Naive B cell (primary cell): ENCODE data around the gene ALDH4A1. TPM values are rescaled to one million over a fixed set of nuclear protein-coding genes. Genes with fewer than 3 reads are reported as not detected.

Experiments
- ATAC-seq, 2 donors: fragments of 150-1000 bp; cut with Tn5 transposase; 2 replicates each; pipeline ENCODE4 v1.10.0; 2021; ENCODE audit warnings: low read depth in 2 of 2, mild to moderate bottlenecking in 2 of 2, moderate library complexity in 2 of 2
- DNase-seq: peaks from one replicate; pipeline ENCODE4 v3.0.0; 2022
- H3K27ac Mint-ChIP-seq, 6 donors: one replicate each; pipeline ENCODE4 v1.8.0; 2020 to 2022; ENCODE audit warnings: mild to moderate bottlenecking in 6 of 6, mixed read lengths in 6 of 6, moderate library complexity in 5 of 6, inconsistent platforms in 2 of 6
- H3K27me3 Mint-ChIP-seq, 3 donors: one replicate each; pipeline ENCODE4 v1.8.0; 2021 to 2022; ENCODE audit warnings: mixed read lengths in 3 of 3, mild to moderate bottlenecking in 1 of 3
- H3K36me3 Mint-ChIP-seq, 2 donors: one replicate each; pipeline ENCODE4 v1.8.0; 2020 to 2022; ENCODE audit warnings: mixed read lengths in 2 of 2, inconsistent platforms in 1 of 2, mild to moderate bottlenecking in 1 of 2
- H3K4me1 Mint-ChIP-seq, 3 donors: one replicate each; pipeline ENCODE4 v1.8.0; 2020 to 2022; ENCODE audit warnings: mixed read lengths in 3 of 3, inconsistent platforms in 1 of 3, mild to moderate bottlenecking in 1 of 3, moderate library complexity in 1 of 3
- H3K4me3 Mint-ChIP-seq, 8 donors: one replicate each; pipeline ENCODE4 v1.8.0; 2020 to 2022; ENCODE audit warnings: mild to moderate bottlenecking in 8 of 8, mixed read lengths in 8 of 8, moderate library complexity in 8 of 8, inconsistent platforms in 2 of 8
- H3K9me3 Mint-ChIP-seq, 7 donors: one replicate each; pipeline ENCODE4 v1.8.0; 2020 to 2022; ENCODE audit warnings: mixed read lengths in 7 of 7, mild to moderate bottlenecking in 5 of 7, inconsistent platforms in 2 of 7, moderate library complexity in 1 of 7
- polyA plus RNA-seq, 6 donors: library from polyadenylated mRNA; unstranded; fragments of 300-500 nt; fragmentation: Illumina TruSeq; gene quantifications; one replicate each; pipeline ENCODE4 v1.2.3, GENCODE V29; 2021; ENCODE audit warnings: low read depth in 6 of 6

ALDH4A1 gene
- polyA plus RNA-seq, 6 donors from 2014 or later, result 0.96 to 6.7 (median 1.1) TPM

DNA sequence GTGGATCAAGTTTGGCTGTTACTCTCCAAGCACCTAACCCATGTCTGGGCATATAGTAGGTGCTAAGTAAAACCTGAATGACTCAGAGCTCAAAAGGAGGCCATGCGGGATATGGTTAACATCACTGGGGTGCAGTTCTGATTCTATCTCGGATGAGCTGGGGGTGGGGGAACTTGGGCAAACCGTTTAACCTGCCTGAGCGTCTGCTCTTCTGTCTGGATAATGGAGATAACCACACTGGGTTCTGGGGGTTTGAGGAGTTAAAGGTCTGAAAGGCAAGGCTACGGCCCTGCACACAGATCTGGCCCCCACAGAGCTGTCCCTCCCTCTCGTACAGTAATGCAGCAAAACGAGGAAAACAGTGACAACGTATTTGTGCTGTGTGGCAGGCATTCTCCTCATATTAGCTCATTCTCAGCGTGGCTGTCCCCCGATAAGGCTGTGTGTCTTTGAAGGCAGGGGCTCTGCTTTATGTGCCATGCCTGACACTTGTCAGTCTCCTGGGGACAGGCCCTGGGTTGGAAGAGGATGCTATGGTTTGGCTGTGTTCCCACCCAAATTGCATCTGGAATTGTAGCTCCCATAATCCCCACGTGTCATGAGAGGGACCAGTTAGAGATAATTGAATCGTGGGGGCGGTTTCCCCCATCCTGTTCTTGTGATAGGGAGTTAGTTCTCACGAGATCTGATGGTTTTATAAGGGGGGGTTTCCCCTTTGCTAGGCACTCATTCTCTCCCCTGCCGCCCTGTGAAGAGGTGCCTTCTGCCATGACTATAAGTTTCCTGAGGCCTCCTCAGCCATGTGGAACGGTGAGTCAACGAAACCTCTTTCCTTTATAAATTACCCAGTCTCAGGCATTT, 6.8 kb upstream of the ALDH4A1 start:
- H3K9me3 Mint-ChIP-seq, result peaks cover 0 to 1% (median 0%) of the 10 kb centered on the region in 7 donors
- H3K27me3 Mint-ChIP-seq, result no peaks in the 10 kb centered on the region
- peaks cover 26 to 36% (median 36%) of the 10 kb centered on the region in 3 donors for H3K4me1 Mint-ChIP-seq
- no peak for DNase-seq
- peak overlapping the region in 3 of 6 donors; percentile 54 to 91 (median 82) for H3K27ac Mint-ChIP-seq
- H3K4me3 Mint-ChIP-seq, result peak overlapping the region in 7 of 8 donors; percentile 26 to 88 (median 68)
- ATAC-seq, result no peak
- H3K36me3 Mint-ChIP-seq, result peaks cover 0 to 13% of the 10 kb centered on the region in 2 donors

DNA sequence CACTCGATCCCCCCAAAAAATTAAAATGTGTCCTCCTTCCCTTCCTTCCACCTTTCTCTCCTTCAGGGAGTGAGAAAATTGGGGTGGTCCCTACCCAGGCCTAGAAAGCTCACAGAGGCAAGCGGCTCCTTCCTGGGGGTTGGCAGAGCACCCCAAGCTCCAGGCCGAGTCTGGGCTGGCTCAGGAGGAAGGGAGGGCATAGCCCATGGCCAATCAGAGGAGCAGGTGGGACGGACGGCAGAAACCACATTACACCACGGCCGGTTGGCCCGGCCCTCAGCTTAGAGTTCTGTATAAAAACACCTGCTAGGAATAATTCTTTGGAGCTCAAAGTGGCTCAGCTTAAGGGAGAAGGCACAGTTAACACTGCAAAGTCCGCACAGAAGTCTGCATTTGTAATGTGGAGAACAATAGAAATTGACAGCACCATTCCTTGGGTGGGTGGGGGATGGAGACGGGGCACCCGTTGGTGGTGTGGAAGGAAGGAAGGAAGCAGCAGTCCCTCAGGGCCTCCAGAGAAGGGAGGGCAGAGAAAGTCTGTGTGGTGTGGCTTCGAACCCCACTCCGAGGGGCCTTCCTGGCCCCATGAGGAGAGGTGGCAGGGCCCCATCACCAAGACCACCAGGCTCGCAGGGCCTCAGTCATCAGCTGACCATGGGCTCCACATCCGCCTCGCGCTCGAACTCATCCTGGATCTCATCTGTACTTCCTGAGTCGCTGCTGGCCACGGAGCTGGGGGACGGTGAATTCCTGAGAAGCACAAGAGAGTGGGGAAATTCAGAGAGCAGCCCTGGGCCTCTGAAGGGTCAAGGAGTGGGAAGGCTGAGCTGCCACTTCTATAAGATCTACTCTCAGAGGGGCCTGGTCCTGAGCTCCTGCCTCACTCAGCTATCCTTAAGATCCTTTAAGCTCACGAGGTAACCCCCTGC, 5.8 kb upstream of the ALDH4A1 start:
- Mint-ChIP-seq H3K4me3 (peak overlapping the region; percentile 56 to 88 (median 78)), H3K4me1 (peaks cover 30 to 42% (median 39%) of the 10 kb centered on the region in 3 donors), H3K27ac (peak overlapping the region; percentile 40 to 96 (median 86)), H3K9me3 (peaks cover 0 to 1% (median 0%) of the 10 kb centered on the region in 7 donors), H3K36me3 (peaks cover 0 to 13% of the 10 kb centered on the region in 2 donors), H3K27me3 (no peaks in the 10 kb centered on the region)
- ATAC-seq, result peak; percentile 79 to 87
- DNase-seq, result peak; percentile 55

DNA sequence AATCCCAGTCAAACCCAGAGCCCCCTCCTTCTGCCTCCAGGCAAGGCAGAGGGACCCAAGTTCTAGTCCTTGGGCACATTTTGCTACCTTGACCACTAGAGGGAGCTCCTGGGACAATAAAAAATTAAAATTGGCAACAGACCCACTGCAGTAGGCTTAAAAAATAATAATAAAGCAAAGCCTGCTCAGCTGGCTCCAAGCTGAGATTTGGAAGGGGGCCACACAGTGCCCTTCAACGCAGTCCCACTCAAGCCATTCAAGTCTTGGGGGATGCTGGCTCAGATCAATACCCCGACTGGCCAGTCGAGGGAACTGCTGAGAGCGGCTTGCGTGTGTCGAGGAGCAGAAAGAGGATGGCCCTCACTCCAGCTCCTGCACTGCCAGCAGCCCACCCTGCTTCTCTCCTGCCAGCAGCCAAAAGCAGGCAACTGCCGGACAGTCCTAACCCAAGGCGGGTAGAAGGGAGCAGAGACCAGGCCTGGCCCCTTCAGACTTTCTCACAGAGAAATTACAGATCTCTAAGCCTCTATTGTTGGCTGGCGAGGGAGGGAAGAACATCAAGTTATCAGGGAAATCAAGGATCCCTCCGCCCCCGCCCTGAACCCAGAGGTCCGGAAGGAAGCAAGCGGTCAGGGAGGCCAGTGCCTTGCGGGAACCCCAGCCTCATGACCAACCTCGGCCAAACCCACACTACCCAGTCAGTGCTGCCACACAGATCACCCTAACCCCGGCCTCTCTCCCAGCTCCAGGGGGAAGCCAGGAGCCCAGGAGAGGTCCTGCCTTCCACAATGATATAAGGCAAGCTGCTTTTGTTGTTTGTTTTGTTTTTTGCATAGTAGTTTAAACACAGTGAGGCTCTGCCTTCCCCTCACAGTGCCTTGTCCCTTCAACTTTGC, 4.9 kb upstream of the ALDH4A1 start:
- Mint-ChIP-seq H3K27me3 (no peaks in the 10 kb centered on the region), H3K4me3 (peak overlapping the region; percentile 15 to 88 (median 78)), H3K36me3 (peaks cover 0 to 13% of the 10 kb centered on the region in 2 donors), H3K9me3 (peaks cover 0 to 1% (median 0%) of the 10 kb centered on the region in 7 donors), H3K27ac (peak overlapping the region; percentile 68 to 96 (median 86)), H3K4me1 (peaks cover 28 to 45% (median 44%) of the 10 kb centered on the region in 3 donors)
- ATAC-seq (peak; percentile 20 to 23), DNase-seq (peak; percentile 72)

DNA sequence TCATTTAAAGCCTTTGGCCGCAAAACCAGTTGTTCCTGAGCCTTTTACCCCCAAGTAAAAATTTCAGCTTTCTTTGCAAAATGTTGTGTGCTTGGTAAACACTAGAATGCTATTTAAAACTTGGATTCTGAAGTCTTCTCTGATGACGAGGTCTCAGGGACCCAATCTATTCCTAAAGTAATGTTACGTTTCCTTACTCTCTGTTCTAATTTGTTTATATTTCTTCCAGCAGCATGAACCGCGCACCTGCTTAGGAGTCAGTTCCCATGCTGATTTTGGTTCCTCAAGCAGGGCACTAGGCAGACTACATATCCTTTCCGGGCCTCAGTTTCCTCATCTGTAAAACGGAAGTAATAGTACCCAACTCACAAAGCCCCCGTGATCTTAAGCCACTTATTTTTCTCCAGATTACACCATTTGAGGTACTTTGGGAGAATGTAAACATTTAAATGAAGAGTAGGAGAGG, 969 bp upstream of the ALDH4A1 start:
- ATAC-seq, result no peak
- peak overlapping the region; percentile 91 to 98 (median 94) for H3K4me3 Mint-ChIP-seq
- H3K9me3 Mint-ChIP-seq, result no peaks in the 10 kb centered on the region
- H3K27me3 Mint-ChIP-seq, result no peaks in the 10 kb centered on the region
- H3K36me3 Mint-ChIP-seq, result no peaks in the 10 kb centered on the region
- H3K4me1 Mint-ChIP-seq, result peaks cover 27 to 46% (median 41%) of the 10 kb centered on the region in 3 donors
- DNase-seq, result no peak
- H3K27ac Mint-ChIP-seq, result peak overlapping the region in 5 of 6 donors; percentile 55 to 99 (median 99)

DNA sequence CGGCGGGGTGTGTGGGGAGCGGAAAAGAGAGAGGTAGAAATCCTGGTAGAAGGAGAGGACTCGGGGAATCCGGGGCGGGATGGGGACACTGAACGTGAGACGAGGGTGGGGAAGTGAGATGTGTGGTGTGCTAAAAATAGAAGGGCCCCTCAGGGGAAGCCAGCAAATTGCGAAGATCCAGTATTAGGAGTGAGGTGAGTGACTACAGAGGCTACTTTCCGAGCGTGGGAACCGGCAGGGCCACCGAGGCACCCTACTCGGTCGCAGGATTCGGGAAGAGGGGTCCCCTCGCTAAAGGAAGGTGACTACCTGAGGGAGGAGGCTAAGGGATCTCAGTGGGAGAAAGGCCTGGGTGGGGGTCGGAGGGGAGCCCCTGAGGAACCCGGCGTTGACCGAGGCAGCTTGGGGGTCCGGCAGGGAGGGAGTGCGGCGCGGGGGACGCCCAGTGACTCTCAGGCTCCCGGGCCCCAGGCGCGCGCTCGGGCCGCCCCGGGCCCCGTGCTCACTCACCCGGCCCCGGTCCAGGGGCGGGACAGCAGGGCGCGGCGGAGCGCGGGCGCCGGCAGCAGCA, 318 bp downstream of the ALDH4A1 start:
- Mint-ChIP-seq H3K9me3 (no peaks in the 10 kb centered on the region), H3K27me3 (no peaks in the 10 kb centered on the region), H3K4me1 (peaks cover 14 to 33% (median 28%) of the 10 kb centered on the region in 3 donors), H3K27ac (peak overlapping the region; percentile 79 to 99 (median 92)), H3K4me3 (peak overlapping the region; percentile 91 to 98 (median 94)), H3K36me3 (no peaks in the 10 kb centered on the region)
- peak; percentile 9 for ATAC-seq
- no peak for DNase-seq

DNA sequence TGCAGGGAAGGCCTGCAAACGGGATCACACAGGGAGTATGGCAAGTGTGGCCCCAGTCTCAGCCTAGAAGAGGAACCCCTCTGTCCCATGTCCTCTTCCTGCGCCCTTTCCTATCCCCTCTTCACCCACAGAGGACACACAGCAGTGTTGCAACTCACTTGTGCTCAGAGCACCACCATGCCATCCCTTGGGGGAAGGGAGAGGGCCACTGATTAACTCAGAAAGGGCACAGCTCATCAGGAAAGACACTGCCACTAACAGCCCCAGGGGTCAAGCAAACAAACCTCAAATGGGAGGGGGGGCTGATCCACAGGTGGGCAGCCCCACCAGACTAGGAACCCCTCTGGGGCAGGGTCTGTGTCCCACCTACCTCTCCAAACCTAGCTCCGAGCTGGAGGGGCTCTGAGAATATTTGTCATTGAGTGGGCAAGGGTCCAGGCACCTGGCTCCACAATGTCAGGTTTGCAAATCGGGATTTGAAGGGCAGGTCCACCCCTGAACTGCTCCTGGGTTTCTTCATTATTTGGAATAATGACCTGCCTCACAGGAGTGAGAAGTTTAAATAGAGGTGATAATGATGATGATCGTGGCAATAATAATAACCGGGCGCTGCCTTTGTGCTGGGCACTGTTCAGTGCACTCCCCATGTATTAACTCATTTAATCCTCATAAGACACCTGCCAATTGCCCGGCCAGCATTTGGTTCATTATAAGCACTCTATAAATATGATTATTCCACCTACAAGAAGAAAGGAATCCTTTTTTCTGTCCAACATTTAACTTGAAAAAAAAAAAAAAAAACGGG, 1.0 kb downstream of the ALDH4A1 start:
- ATAC-seq, result no peak
- DNase-seq, result no peak
- H3K27ac Mint-ChIP-seq, result peak overlapping the region; percentile 79 to 98 (median 90)
- H3K27me3 Mint-ChIP-seq, result no peaks in the 10 kb centered on the region
- no peaks in the 10 kb centered on the region for H3K9me3 Mint-ChIP-seq
- H3K4me1 Mint-ChIP-seq, result peaks cover 12 to 32% (median 22%) of the 10 kb centered on the region in 3 donors
- peak overlapping the region; percentile 91 to 98 (median 94) for H3K4me3 Mint-ChIP-seq
- H3K36me3 Mint-ChIP-seq, result no peaks in the 10 kb centered on the region

DNA sequence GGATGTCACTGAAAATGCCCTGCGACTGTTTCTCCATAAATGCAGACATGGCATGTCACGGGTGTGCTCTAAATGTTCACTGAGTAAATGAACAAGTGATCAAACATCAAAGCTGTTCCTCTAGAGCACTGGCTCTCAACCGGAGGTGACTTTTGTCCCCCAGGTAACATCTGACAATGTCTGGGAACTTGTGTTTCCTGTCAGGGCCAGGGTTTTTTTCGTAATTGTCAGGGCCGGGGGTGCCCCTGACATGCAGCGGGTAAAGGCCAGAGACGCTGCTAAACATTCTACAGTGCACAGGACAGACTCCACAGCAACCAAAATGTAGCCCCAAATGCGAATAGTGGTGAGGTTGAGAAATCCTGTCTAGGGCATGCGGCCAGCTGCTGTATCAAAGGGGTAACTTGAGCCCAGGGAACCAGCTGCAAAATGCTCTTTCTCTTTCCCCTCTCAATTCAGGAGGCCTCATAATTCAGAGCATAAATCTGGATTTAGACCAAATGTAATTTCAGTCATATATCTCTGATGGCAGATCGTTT, 2.0 kb downstream of the ALDH4A1 start:
- Mint-ChIP-seq H3K4me3 (peak overlapping the region in 1 of 8 donors; percentile 94), H3K27me3 (no peaks in the 10 kb centered on the region), H3K36me3 (no peaks in the 10 kb centered on the region), H3K4me1 (peaks cover 12 to 32% (median 21%) of the 10 kb centered on the region in 3 donors), H3K9me3 (no peaks in the 10 kb centered on the region), H3K27ac (peak overlapping the region in 1 of 6 donors; percentile 53)
- DNase-seq, result no peak
- ATAC-seq, result no peak

DNA sequence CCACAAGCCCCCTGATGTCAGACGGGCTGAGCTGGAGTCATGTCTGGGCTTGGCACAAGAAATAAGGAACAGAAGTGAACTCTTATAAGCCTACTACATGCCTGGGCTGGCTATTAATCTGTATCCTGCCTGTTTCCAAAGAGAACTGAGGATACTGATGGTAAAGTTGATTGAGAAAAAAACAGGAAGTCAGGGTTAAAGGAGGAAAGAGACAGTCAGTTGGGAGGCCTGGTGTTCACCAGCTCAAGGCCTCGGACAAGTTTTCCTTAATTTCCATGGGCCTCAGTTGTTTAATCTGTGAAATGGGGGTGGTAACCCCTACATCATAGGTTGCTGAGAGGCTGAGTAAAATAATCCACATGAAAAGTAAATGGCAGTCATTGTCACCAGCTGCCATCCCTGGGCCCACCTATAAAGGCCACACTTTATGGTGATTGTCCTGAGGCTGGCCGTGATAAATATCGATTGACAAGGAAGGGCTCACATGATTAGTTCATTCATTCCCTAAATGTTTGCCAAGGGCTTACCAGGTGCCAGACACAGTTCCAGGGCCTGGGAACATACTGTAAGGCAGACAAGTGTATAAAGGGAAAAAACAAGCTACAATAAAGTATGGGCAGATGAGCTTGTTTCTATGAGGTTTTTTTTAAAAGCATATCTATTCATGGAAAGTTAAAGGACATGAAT, 2.8 kb downstream of the ALDH4A1 start:
- Mint-ChIP-seq H3K27me3 (no peaks in the 10 kb centered on the region), H3K27ac (peak overlapping the region in 1 of 6 donors; percentile 51), H3K36me3 (no peaks in the 10 kb centered on the region), H3K9me3 (no peaks in the 10 kb centered on the region), H3K4me1 (peaks cover 12 to 36% (median 21%) of the 10 kb centered on the region in 3 donors), H3K4me3 (peak overlapping the region in 2 of 8 donors; percentile 12 to 94)
- no peak for DNase-seq
- no peak for ATAC-seq

DNA sequence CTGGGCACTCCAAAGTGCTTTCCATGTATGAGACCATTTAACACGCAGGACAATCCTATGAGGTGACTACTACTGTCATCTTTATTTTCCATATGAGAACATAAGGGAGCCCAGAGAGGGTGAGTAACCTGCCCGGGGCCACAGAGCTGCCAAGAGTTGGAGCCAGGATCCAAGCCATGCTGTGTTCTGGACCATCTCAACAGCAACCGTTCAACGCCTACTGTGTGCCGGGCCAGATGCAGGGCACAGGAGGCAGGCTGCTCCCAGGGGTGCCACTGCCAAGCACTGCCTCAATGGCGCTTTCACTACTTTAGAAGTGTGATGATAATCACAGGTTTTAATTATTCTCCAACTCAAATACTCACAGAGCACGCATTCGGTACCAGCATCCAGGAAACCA, 3.8 kb downstream of the ALDH4A1 start:
- H3K9me3 Mint-ChIP-seq, result no peaks in the 10 kb centered on the region
- peak overlapping the region in 2 of 8 donors; percentile 4 to 94 for H3K4me3 Mint-ChIP-seq
- DNase-seq, result no peak
- ATAC-seq, result no peak
- H3K27me3 Mint-ChIP-seq, result no peaks in the 10 kb centered on the region
- H3K36me3 Mint-ChIP-seq, result no peaks in the 10 kb centered on the region
- H3K27ac Mint-ChIP-seq, result no peak overlapping the region
- peaks cover 10 to 31% (median 15%) of the 10 kb centered on the region in 3 donors for H3K4me1 Mint-ChIP-seq

DNA sequence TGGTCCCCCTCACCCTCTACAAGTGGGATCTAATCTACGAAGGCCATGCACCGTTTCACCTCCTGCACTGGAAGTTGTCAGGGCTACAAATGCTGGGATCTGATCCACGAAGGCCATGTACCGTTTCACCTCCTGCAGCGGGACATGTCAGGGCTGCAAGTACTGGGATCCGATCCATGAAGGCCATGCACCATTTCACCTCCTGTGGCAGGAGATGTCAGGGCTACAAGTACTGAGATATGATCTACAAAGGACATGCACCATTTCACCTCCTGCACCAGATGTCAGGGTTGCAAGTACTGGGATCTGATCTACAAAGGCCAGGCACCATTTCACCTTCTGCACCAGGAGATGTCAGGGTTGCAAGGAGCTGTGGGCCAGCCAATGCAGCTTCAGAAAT, 7.0 kb downstream of the ALDH4A1 start:
- ATAC-seq (no peak), DNase-seq (no peak)
- no peaks in the 10 kb centered on the region for H3K9me3 Mint-ChIP-seq
- H3K36me3 Mint-ChIP-seq, result no peaks in the 10 kb centered on the region
- peaks cover 0 to 7% (median 0%) of the 10 kb centered on the region in 3 donors for H3K4me1 Mint-ChIP-seq
- H3K27ac Mint-ChIP-seq, result no peak overlapping the region
- no peak overlapping the region for H3K4me3 Mint-ChIP-seq
- no peaks in the 10 kb centered on the region for H3K27me3 Mint-ChIP-seq

DNA sequence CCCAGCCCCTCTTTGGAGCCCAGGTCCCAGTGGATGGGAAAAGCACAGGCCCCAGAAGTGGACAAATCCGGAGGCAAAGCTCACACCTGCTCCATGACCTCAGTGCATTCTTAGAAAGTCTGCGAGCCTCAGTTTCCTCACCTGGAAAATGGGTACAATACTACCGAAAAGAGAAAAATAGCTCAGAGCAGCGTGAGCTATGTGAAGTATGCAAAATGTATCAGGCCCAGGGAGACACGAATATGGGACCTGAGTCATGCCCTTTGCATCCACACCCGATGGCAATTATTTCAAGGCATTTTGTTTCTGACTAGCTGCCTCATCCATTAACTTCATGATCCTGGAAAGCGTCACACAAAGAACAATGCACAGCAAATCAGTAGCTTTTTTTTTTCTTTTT, 9.2 kb downstream of the ALDH4A1 start:
- H3K4me3 Mint-ChIP-seq, result peak overlapping the region in 1 of 8 donors; percentile 62
- DNase-seq, result no peak
- H3K27ac Mint-ChIP-seq, result no peak overlapping the region
- no peak for ATAC-seq
- no peaks in the 10 kb centered on the region for H3K27me3 Mint-ChIP-seq
- H3K9me3 Mint-ChIP-seq, result no peaks in the 10 kb centered on the region
- H3K36me3 Mint-ChIP-seq, result no peaks in the 10 kb centered on the region
- peaks cover 0 to 5% (median 0%) of the 10 kb centered on the region in 3 donors for H3K4me1 Mint-ChIP-seq
